HepG2 (cell line): ENCODE measurements around the gene TNFRSF18. TPM values are rescaled to one million over a fixed set of nuclear protein-coding genes. Genes with fewer than 3 reads are reported as not detected.

ENCODE experiments used
- ATAC-seq: fragments of 200-7000 bp; cut with Tn5 transposase; 3 replicates; pipeline ENCODE4 v1.9.1; 2020; ENCODE audit warnings: mild to moderate bottlenecking, moderate library complexity
- BruUV-seq: library from RNA; stranded (reverse); fragments of 400-500 nt; replicated peaks from 2 replicates; lab custom pipeline; 2021; lab: Mats Ljungman, UMichigan
- CTCF ChIA-PET: fragments of 300-600 bp; formaldehyde crosslinking; extraction: SDS; loops from one replicate; lab custom pipeline; 2021; ENCODE audit warnings: low total read pairs, inconsistent platforms, low intra/inter-chr PET ratio; lab: Yijun Ruan, JAX
- POLR2A ChIA-PET: fragments of 350-600 bp; sonication (Branson Sonifier 250); formaldehyde crosslinking; loops from one replicate; lab custom pipeline; 2020; ENCODE audit warnings: antibody characterized with exemption, inconsistent platforms; lab: Yijun Ruan, JAX
- DNase-seq: peaks from one replicate; pipeline ENCODE4 v3.0.0-alpha.2; 2015; ENCODE audit warnings: low spot score
- FAIRE-seq: peaks from 3 replicates; lab custom pipeline; 2011; peaks lifted over from hg19 to GRCh38; lab: Jason Lieb, UNC
- H2AFZ ChIP-seq: one replicate; pipeline ENCODE4 v1.6.1; 2011; ENCODE audit warnings: low read length, inconsistent platforms
- H3K27ac ChIP-seq: fragments of 300-600 bp; 3 replicates; pipeline ENCODE4 v1.8.0; 2011; ENCODE audit warnings: mixed run types, mild to moderate bottlenecking, mixed read lengths, low read length, inconsistent platforms; ENCODE audit not compliant: insufficient read depth; ENCODE audit errors: extremely low read length
- H3K27me3 ChIP-seq, 2 experiments: fragments of 200-600 bp in 1 of 2; 2 replicates in 1 of 2; 3 replicates in 1 of 2; pipeline versions ENCODE4 v1.6.0 to v1.8.0; 2011; ENCODE audit warnings: low read length in 2 of 2, mild to moderate bottlenecking in 2 of 2, moderate library complexity in 2 of 2, inconsistent platforms in 1 of 2; ENCODE audit not compliant: insufficient read depth in 2 of 2, control insufficient read depth in 1 of 2
- H3K36me3 ChIP-seq, 2 experiments: fragments of 200-600 bp in 1 of 2; replicated peaks in 1 of 2; 2 replicates in 1 of 2; 3 replicates in 1 of 2; pipeline versions ENCODE4 v1.5.1 to v1.8.0; 2011; ENCODE audit warnings: low read length in 2 of 2, inconsistent platforms in 1 of 2; ENCODE audit not compliant: insufficient read depth in 2 of 2, control insufficient read depth in 1 of 2
- H3K4me1 ChIP-seq: 2 replicates; pipeline ENCODE4 v1.5.1; 2012; ENCODE audit warnings: low read length, inconsistent platforms; ENCODE audit not compliant: insufficient read depth
- H3K4me2 ChIP-seq: 2 replicates; pipeline ENCODE4 v1.6.0; 2011; ENCODE audit warnings: low read depth, low read length, inconsistent platforms
- H3K4me3 ChIP-seq, 3 experiments: fragments of 200-600 bp in 1 of 3; sonication (generic), shearing (Covaris generic) in 1 of 3; replicated peaks in 1 of 3; 2 replicates each; pipeline ENCODE4 v1.5.1; 2011 to 2016; ENCODE audit warnings: low read length in 3 of 3, inconsistent platforms in 2 of 3, low read depth in 2 of 3, mild to moderate bottlenecking in 2 of 3, control low read depth in 1 of 3, mixed read lengths in 1 of 3; ENCODE audit not compliant: insufficient read depth in 1 of 3
- H3K79me2 ChIP-seq: one replicate; pipeline ENCODE4 v1.6.1; 2011; ENCODE audit warnings: low read length, inconsistent platforms; ENCODE audit not compliant: insufficient read depth
- H3K9ac ChIP-seq: 2 replicates; pipeline ENCODE4 v1.6.0; 2011; ENCODE audit warnings: mild to moderate bottlenecking, low read depth, low read length, inconsistent platforms; ENCODE audit not compliant: insufficient read depth
- H3K9me3 ChIP-seq: 2 replicates; pipeline ENCODE4 v1.5.1; 2012; ENCODE audit warnings: mild to moderate bottlenecking, low read length
- H4K20me1 ChIP-seq: 2 replicates; pipeline ENCODE4 v1.6.0; 2011; ENCODE audit warnings: inconsistent platforms, mild to moderate bottlenecking, low read length, moderate library complexity; ENCODE audit not compliant: insufficient read depth
- CBX5 ChIP-seq: sonication (generic); formaldehyde crosslinking; IDR thresholded peaks from 2 replicates; pipeline ENCODE4 v1.4.0; 2020; ENCODE audit warnings: missing genetic modification reagents, borderline replicate concordance
- GATAD1 ChIP-seq: IDR thresholded peaks from 2 replicates; pipeline ENCODE4 v1.6.1; 2016; ENCODE audit warnings: missing genetic modification reagents, missing compliant biosample characterization
- JUN ChIP-seq: sonication (generic); formaldehyde crosslinking; IDR thresholded peaks from 2 replicates; pipeline ENCODE4 v1.4.0; 2020; ENCODE audit warnings: mild to moderate bottlenecking, missing genetic modification reagents
- SAFB2 ChIP-seq: sonication (generic); formaldehyde crosslinking; IDR thresholded peaks from 2 replicates; pipeline ENCODE4 v1.5.1; 2020; ENCODE audit warnings: missing genetic modification reagents, low read depth, mild to moderate bottlenecking, borderline replicate concordance
- SIX4 ChIP-seq: sonication (generic); formaldehyde crosslinking; IDR thresholded peaks from 2 replicates; pipeline ENCODE4 v1.4.0; 2020; ENCODE audit warnings: missing genetic modification reagents
- ZBED4 ChIP-seq: sonication (generic); formaldehyde crosslinking; IDR thresholded peaks from 2 replicates; pipeline ENCODE4 v1.4.0; 2020; ENCODE audit warnings: missing genetic modification reagents, borderline replicate concordance
- ZFP36L2 ChIP-seq: sonication (generic); formaldehyde crosslinking; IDR thresholded peaks from 2 replicates; pipeline ENCODE4 v1.4.0; 2020; ENCODE audit warnings: missing genetic modification reagents
- ZNF567 ChIP-seq: sonication (generic); formaldehyde crosslinking; IDR thresholded peaks from 2 replicates; pipeline ENCODE4 v1.8.1; 2023; ENCODE audit warnings: mild to moderate bottlenecking, missing genetic modification reagents, borderline replicate concordance
- ZNF589 ChIP-seq: sonication (generic); formaldehyde crosslinking; conservative IDR thresholded peaks from 2 replicates; pipeline ENCODE4 v1.8.0; 2022; ENCODE audit warnings: mild to moderate bottlenecking, moderate library complexity, missing genetic modification reagents
- ZNF619 ChIP-seq: sonication (generic); formaldehyde crosslinking; IDR thresholded peaks from 2 replicates; pipeline ENCODE4 v1.4.0; 2020; ENCODE audit warnings: mild to moderate bottlenecking, missing genetic modification reagents
- WGBS: methylation state at CpG from one replicate; pipeline ENCODE4 v1.1.6; 2017; ENCODE audit warnings: low lambda C conversion rate; 5-methylcytosine and 5-hydroxymethylcytosine counted together
- in situ Hi-C: cut with HindIII; loops from 2 replicates; pipeline ENCODE4 v1.10.0; 2017; ENCODE audit warnings: low pct_unique_long_range_greater_than_20kb; ENCODE audit not compliant: extremely low pct_ligation_motif_present
- intact Hi-C: fragments of 100-400 bp; cut with micrococcal nuclease; formaldehyde crosslinking; loops from one replicate; pipeline ENCODE4 v1.10.0; 2022; ENCODE audit not compliant: unreplicated experiment
- polyA plus RNA-seq, 8 experiments: library from polyadenylated mRNA; depleted of rRNA in 3 of 8; stranded (reverse) in 7 of 8; unstranded in 1 of 8; fragments of >200 nt; fragmentation: Illumina TruSeq in 4 of 8; extraction: Trizol in 4 of 8; gene quantifications; 2 replicates each; pipeline versions ENCODE4 v1.2.1 to v1.2.3, GENCODE V29; 2011 to 2016; ENCODE audit warnings: low read depth in 4 of 8, missing spikeins in 1 of 8, mixed read lengths in 1 of 8; ENCODE audit not compliant: insufficient read depth in 1 of 8
- total RNA-seq, 5 experiments: library from RNA; depleted of rRNA; stranded (reverse); fragments of >200 nt; fragmentation: Illumina TruSeq; extraction: Trizol; gene quantifications; 2 replicates each; pipeline ENCODE4 v1.2.3, GENCODE V29; 2016; ENCODE audit warnings: low read depth in 1 of 5
- TF ChIP-seq, protein P1 (sequence below): sonication (generic); formaldehyde crosslinking; IDR thresholded peaks from 2 replicates; pipeline ENCODE4 v1.5.0; 2020; ENCODE audit warnings: missing genetic modification reagents, mild to moderate bottlenecking, borderline replicate concordance
- TF ChIP-seq, protein P2 (sequence below): sonication (generic); formaldehyde crosslinking; IDR thresholded peaks from 2 replicates; pipeline ENCODE4 v1.4.0; 2020; ENCODE audit warnings: missing genetic modification reagents, borderline replicate concordance

Gene TNFRSF18
- total and polyA plus RNA-seq, 2 of the 13 experiments (the other 11 are each of a cell fraction or from before 2014, with no cell fraction given), result not detected

DNA sequence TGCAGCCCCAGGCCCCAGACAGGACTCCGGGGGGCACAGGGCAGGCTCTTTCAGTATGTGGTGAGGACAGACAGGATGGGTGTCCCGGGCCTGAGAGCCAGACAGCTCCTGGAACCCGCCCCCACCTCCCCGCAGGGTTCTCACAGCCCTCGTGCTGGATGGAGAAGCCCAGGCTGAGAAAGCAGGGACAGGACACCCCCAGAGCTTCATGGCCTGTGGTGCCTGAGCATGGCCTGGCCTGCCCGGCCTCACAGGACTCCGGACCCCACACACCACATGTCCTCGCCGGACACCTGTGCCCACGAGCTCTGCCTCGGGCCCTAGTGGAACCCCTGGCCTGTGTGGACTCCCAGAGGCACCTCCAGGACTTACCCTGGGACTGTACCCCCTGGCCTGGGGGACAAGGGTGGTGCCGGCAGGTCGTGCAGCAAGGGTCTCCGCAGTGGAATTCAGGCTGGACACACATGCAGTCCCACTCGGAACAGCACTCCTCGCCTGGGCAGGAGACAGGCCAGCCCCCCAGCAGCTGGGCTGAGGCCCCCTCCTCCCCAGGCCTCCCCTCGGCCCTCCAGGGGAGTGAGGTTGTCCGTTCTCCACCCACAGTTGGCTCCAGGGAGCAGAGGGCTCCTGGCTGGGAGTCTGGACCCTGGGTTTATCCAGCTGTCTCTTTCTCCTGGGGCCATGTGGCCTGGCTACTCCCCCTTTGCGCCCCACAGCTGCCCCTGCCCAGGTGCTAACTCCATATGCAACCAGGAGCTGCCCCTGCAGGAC, 1.2 kb downstream of the TNFRSF18 start:
- peak; percentile 5; the same call in 2 of the 3 replicates for ATAC-seq
- in situ Hi-C loops, result no loop called here
- no CpG with 5 or more reads among the region's 19 CpGs for WGBS
- BruUV-seq, result no TSS peak
- no peaks in the 10 kb centered on the region for H3K36me3 ChIP-seq
- H3K9me3 ChIP-seq, result no peaks in the 10 kb centered on the region
- ChIA-PET POLR2A (no interaction called here), CTCF (no interaction called here)
- H3K27ac ChIP-seq, result no peak overlapping the region
- H3K4me2 ChIP-seq, result no peak overlapping the region
- TF ChIP-seq, protein P1, sequence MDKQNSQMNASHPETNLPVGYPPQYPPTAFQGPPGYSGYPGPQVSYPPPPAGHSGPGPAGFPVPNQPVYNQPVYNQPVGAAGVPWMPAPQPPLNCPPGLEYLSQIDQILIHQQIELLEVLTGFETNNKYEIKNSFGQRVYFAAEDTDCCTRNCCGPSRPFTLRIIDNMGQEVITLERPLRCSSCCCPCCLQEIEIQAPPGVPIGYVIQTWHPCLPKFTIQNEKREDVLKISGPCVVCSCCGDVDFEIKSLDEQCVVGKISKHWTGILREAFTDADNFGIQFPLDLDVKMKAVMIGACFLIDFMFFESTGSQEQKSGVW, result no peak
- TF ChIP-seq ZFP36L2 (CRISPR knock-in tag), result no peak
- TF ChIP-seq JUN (CRISPR knock-in tag), result no peak
- TF ChIP-seq ZNF619 (CRISPR knock-in tag), result no peak
- TF ChIP-seq SAFB2 (CRISPR knock-in tag), result no peak
- H3K27me3 ChIP-seq, result peaks cover 19 to 71% of the 10 kb centered on the region in 2 experiments; a peak in 4 of 5 replicates
- no peaks in the 10 kb centered on the region for H4K20me1 ChIP-seq
- no peak overlapping the region for H2AFZ ChIP-seq
- intact Hi-C loops, result no loop called here
- DNase-seq, result no peak
- H3K4me3 ChIP-seq, result no peak overlapping the region
- no peaks in the 10 kb centered on the region for H3K79me2 ChIP-seq
- H3K4me1 ChIP-seq, result peaks cover 7% of the 10 kb centered on the region
- no peak overlapping the region for H3K9ac ChIP-seq
- FAIRE-seq, result no peak

DNA sequence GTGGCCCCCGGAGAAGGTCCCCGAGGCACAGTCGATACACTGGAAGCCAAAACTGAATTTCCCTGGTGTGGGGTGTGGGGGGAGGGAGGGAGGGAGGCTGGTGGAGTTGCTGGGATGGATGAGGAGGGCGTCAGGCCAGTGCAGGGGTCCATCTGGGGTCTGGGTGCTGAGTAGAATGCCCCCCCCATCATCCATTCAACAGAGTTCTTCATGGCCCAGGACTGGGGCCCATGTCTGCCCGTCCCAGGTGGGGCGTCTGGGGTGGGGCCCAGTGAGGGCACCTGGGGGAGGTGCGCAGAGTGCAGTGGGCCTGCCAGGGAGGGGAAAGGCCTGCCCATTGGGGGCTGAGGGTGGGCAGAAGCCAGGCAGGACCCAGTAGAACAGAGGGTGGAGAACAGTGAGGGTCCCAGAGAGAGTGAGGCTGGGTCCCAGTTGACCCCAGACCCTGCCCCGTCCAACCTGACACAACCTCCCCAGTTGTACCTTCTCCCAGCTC, 1.9 kb downstream of the TNFRSF18 start:
- no peak overlapping the region for H2AFZ ChIP-seq
- in situ Hi-C loops (no loop called here), intact Hi-C loops (no loop called here)
- H3K4me2 ChIP-seq, result no peak overlapping the region
- FAIRE-seq (no peak), DNase-seq (no peak), ATAC-seq (no peak)
- H3K9me3 ChIP-seq, result no peaks in the 10 kb centered on the region
- peaks cover 15% of the 10 kb centered on the region for H3K4me1 ChIP-seq
- ChIA-PET POLR2A (no interaction called here), CTCF (no interaction called here)
- H3K27ac ChIP-seq, result no peak overlapping the region
- no peak overlapping the region for H3K4me3 ChIP-seq
- H3K9ac ChIP-seq, result no peak overlapping the region
- WGBS, result 28% methylated on average over 7 of the region's 8 CpGs
- no peaks in the 10 kb centered on the region for H4K20me1 ChIP-seq
- H3K27me3 ChIP-seq, result peaks cover 21 to 71% of the 10 kb centered on the region in 2 experiments; a peak in 4 of 5 replicates
- H3K36me3 ChIP-seq, result no peaks in the 10 kb centered on the region
- no TSS peak for BruUV-seq
- H3K79me2 ChIP-seq, result no peaks in the 10 kb centered on the region
- TF ChIP-seq ZNF589 (CRISPR knock-in tag) (no peak), SIX4 (no peak), ZNF567 (CRISPR knock-in tag) (no peak), ZBED4 (no peak), CBX5 (no peak), GATAD1 (CRISPR knock-in tag) (no peak)
- TF ChIP-seq, protein P2, sequence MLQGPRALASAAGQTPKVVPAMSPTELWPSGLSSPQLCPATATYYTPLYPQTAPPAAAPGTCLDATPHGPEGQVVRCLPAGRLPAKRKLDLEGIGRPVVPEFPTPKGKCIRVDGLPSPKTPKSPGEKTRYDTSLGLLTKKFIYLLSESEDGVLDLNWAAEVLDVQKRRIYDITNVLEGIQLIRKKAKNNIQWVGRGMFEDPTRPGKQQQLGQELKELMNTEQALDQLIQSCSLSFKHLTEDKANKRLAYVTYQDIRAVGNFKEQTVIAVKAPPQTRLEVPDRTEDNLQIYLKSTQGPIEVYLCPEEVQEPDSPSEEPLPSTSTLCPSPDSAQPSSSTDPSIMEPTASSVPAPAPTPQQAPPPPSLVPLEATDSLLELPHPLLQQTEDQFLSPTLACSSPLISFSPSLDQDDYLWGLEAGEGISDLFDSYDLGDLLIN (CRISPR knock-in tag), result no peak
